HG02759 (cell line): Measurements from ENCODE around the gene F11R.
A peak's percentile ranks its signal among the peaks of the same experiment; 100 is the strongest.
"Not testable (repeated sequence)": the region's sequence is repeated elsewhere in the genome, so short reads cannot be mapped to it uniquely, and the experiment has no call there.

ENCODE experiments used
- ATAC-seq: cut with Tn5 transposase; IDR thresholded peaks from one replicate; pipeline ENCODE4 v1.9.1; 2021; ENCODE audit warnings: mild to moderate bottlenecking, moderate library complexity; ENCODE audit not compliant: unreplicated experiment

F11R gene

GRCh38 chr1:161020509-161021164, at the start of gene F11R:
TSS of gene F11R (minus strand) at chr1:161021152. CDS start at chr1:161021073, 79 bp downstream.
- peak; percentile 39 for ATAC-seq

- ATAC-seq, result peak; percentile 85
Measured at GRCh38 chr1:161069731-161070270, 48.8 kb upstream of the F11R start, which contains the start of gene ARHGAP30. TSS of gene ARHGAP30 (minus strand) at chr1:161069891. CDS start at chr1:161069624, 267 bp downstream.

- peak; percentile 3 for ATAC-seq
Measured at GRCh38 chr1:161069241-161069640, 48.3 kb upstream of the F11R start.

- peak; percentile 55 for ATAC-seq
Measured at GRCh38 chr1:161068306-161069234, 47.6 kb upstream of the F11R start.

- no peak for ATAC-seq
Measured at GRCh38 chr1:161066694-161067093, 45.7 kb upstream of the F11R start.

- ATAC-seq, result not testable (repeated sequence)
Measured at GRCh38 chr1:161065681-161066080, 44.7 kb upstream of the F11R start.

GRCh38 chr1:161063936-161064335, 43.0 kb upstream of the F11R start:
- ATAC-seq, result not testable (repeated sequence)

- ATAC-seq, result no peak
Measured at GRCh38 chr1:161061419-161061818, 40.5 kb upstream of the F11R start.

- ATAC-seq, result no peak
Measured at GRCh38 chr1:161059293-161059692, 38.3 kb upstream of the F11R start.

GRCh38 chr1:161054805-161055204, 33.9 kb upstream of the F11R start:
- no peak for ATAC-seq

GRCh38 chr1:161054232-161054631, 33.3 kb upstream of the F11R start:
- no peak for ATAC-seq

GRCh38 chr1:161052899-161053298, 31.9 kb upstream of the F11R start:
- ATAC-seq, result no peak

- no peak for ATAC-seq
Measured at GRCh38 chr1:161051219-161051618, 30.3 kb upstream of the F11R start.

- ATAC-seq, result no peak
Measured at GRCh38 chr1:161048949-161049722, 28.2 kb upstream of the F11R start.

- ATAC-seq, result no peak
Measured at GRCh38 chr1:161047436-161048420, 26.8 kb upstream of the F11R start.

- ATAC-seq, result peak; percentile 33
Measured at GRCh38 chr1:161046605-161047228, 25.8 kb upstream of the F11R start.

GRCh38 chr1:161045736-161046604, 25.0 kb upstream of the F11R start, which contains the start of gene USF1:
TSS of gene USF1 (minus strand) at chr1:161045977. CDS start at chr1:161043275, 2,702 bp downstream.
- ATAC-seq, result peak; percentile 70
